Erythroblast (primary cell): ENCODE data around the gene PRRX2.

ENCODE experiments used
- GATA1 ChIP-seq: IDR thresholded peaks from 2 replicates; pipeline ENCODE4 v1.6.1; 2011; ENCODE audit warnings: low read depth, mild to moderate bottlenecking, control low read depth, low read length, moderate library complexity
- POLR2A ChIP-seq: IDR thresholded peaks from 2 replicates; pipeline ENCODE4 v1.6.1; 2011; ENCODE audit warnings: mild to moderate bottlenecking, low read length

DNA sequence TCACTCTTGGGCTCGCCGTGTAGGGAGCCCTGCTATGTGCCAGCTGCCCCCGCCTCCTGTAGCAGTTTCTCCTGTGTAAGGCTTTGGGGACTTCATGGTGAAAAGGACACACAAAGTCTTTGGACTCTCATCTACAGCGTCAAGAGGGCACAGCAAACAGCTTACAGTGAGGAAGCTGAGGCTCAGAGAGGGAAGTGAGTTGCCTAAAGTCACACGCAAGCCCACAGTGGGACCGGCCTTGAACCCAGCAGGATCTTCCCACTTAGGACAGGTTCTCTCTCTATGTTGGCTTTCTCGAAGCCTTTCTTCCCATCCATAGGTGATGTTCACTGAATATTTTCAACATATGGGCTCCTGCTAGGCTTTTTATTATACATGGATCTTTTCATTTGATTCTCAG, 9.8 kb upstream of the PRRX2 start:
- no peak for TF ChIP-seq POLR2A
- no peak for TF ChIP-seq GATA1
